CD14-positive monocyte (primary cell): Measurements from ENCODE around the gene DET1. TPM values are rescaled to one million over a fixed set of nuclear protein-coding genes. Genes with fewer than 3 reads are reported as not detected.

Experiments
- DNase-seq, 3 donors: peaks; one replicate each; pipeline ENCODE4 v3.0.0-alpha.2; 2011 to 2022
- H2AFZ ChIP-seq: 2 replicates; pipeline ENCODE4 v1.6.0; 2012; ENCODE audit warnings: mild to moderate bottlenecking, low read depth, low read length, inconsistent platforms; ENCODE audit not compliant: insufficient read depth, poor library complexity, severe bottlenecking
- H3K27ac ChIP-seq, 2 donors: 1 replicate in 1 of 2; 2 replicates in 1 of 2; pipeline ENCODE4 v1.5.1; 2012 to 2013; ENCODE audit warnings: low read length in 2 of 2, control low read depth in 1 of 2, inconsistent platforms in 1 of 2, low read depth in 1 of 2, mild to moderate bottlenecking in 1 of 2
- H3K27me3 ChIP-seq, 2 donors: one replicate each; pipeline versions ENCODE4 v1.6.0 to v1.6.1; 2011 to 2013; ENCODE audit warnings: low read length in 2 of 2; ENCODE audit not compliant: control insufficient read depth in 2 of 2, insufficient read depth in 2 of 2
- H3K36me3 ChIP-seq, 2 donors: replicated peaks in 1 of 2; 1 replicate in 1 of 2; 2 replicates in 1 of 2; pipeline versions ENCODE4 v1.5.1 to v1.6.1; 2012 to 2013; ENCODE audit warnings: low read length in 2 of 2, control low read depth in 1 of 2, inconsistent platforms in 1 of 2, mild to moderate bottlenecking in 1 of 2; ENCODE audit not compliant: insufficient read depth in 2 of 2, control insufficient read depth in 1 of 2
- H3K4me1 ChIP-seq, 2 donors: 1 replicate in 1 of 2; 2 replicates in 1 of 2; pipeline versions ENCODE4 v1.5.1 to v1.6.1; 2012 to 2013; ENCODE audit warnings: low read length in 2 of 2, control low read depth in 1 of 2, inconsistent platforms in 1 of 2, mild to moderate bottlenecking in 1 of 2, moderate library complexity in 1 of 2; ENCODE audit not compliant: insufficient read depth in 2 of 2, control insufficient read depth in 1 of 2
- H3K4me2 ChIP-seq: replicated peaks from 2 replicates; pipeline ENCODE3; 2012; ENCODE audit warnings: low read length, moderate library complexity, mild to moderate bottlenecking; ENCODE audit not compliant: poor library complexity, severe bottlenecking; ENCODE audit errors: extremely low read depth
- H3K4me3 ChIP-seq, 3 experiments: fragments of 200-600 bp in 1 of 3; sonication (generic) in 1 of 3; replicated peaks in 1 of 3; 1 replicate in 2 of 3; 2 replicates in 1 of 3; pipeline ENCODE4 v1.5.1; 2011 to 2013; ENCODE audit warnings: low read length in 3 of 3, mild to moderate bottlenecking in 3 of 3, control low read depth in 2 of 3, low read depth in 2 of 3, inconsistent platforms in 1 of 3, moderate library complexity in 1 of 3
- H3K79me2 ChIP-seq: 2 replicates; pipeline ENCODE4 v1.6.0; 2012; ENCODE audit warnings: mild to moderate bottlenecking, control low read depth, inconsistent platforms, low read length, moderate library complexity; ENCODE audit not compliant: insufficient read depth
- H3K9ac ChIP-seq: 2 replicates; pipeline ENCODE4 v1.6.0; 2017; ENCODE audit warnings: low read length, mild to moderate bottlenecking; ENCODE audit not compliant: insufficient read depth, poor library complexity, severe bottlenecking
- H3K9me3 ChIP-seq, 2 donors: replicated peaks in 1 of 2; 1 replicate in 1 of 2; 2 replicates in 1 of 2; pipeline versions ENCODE4 v1.5.1 to v1.6.1; 2012 to 2013; ENCODE audit warnings: low read length in 2 of 2, control low read depth in 1 of 2; ENCODE audit not compliant: control insufficient read depth in 1 of 2, insufficient read depth in 1 of 2
- H4K20me1 ChIP-seq: 2 replicates; pipeline ENCODE4 v1.6.0; 2012; ENCODE audit warnings: mild to moderate bottlenecking, low read length, control low read depth, moderate library complexity; ENCODE audit not compliant: insufficient read depth
- H3K27ac Mint-ChIP-seq, 7 donors: one replicate each; pipeline ENCODE4 v1.8.0; 2020; ENCODE audit warnings: mild to moderate bottlenecking in 7 of 7, mixed read lengths in 7 of 7, moderate library complexity in 6 of 7, inconsistent platforms in 2 of 7
- H3K27me3 Mint-ChIP-seq, 3 donors: one replicate each; pipeline ENCODE4 v1.8.0; 2021 to 2022; ENCODE audit warnings: low read depth in 3 of 3, mild to moderate bottlenecking in 3 of 3, mixed read lengths in 3 of 3, moderate library complexity in 3 of 3, inconsistent platforms in 1 of 3
- H3K36me3 Mint-ChIP-seq, 2 donors: one replicate each; pipeline ENCODE4 v1.8.0; 2020; ENCODE audit warnings: mixed read lengths in 2 of 2, inconsistent platforms in 1 of 2, mild to moderate bottlenecking in 1 of 2
- H3K4me1 Mint-ChIP-seq: one replicate; pipeline ENCODE4 v1.8.0; 2020; ENCODE audit warnings: mild to moderate bottlenecking, mixed read lengths
- H3K4me3 Mint-ChIP-seq, 2 donors: one replicate each; pipeline ENCODE4 v1.8.0; 2020; ENCODE audit warnings: mild to moderate bottlenecking in 2 of 2, mixed read lengths in 2 of 2, moderate library complexity in 1 of 2
- H3K9me3 Mint-ChIP-seq, 7 donors: one replicate each; pipeline ENCODE4 v1.8.0; 2020 to 2022; ENCODE audit warnings: mixed read lengths in 7 of 7, mild to moderate bottlenecking in 6 of 7, moderate library complexity in 6 of 7, inconsistent platforms in 2 of 7
- CTCF ChIP-seq: fragments of 200-600 bp; IDR thresholded peaks from one replicate; pipeline ENCODE4 v1.8.0; 2022; ENCODE audit warnings: antibody characterized with exemption, mild to moderate bottlenecking
- WGBS: methylation state at CpG from one replicate; pipeline ENCODE4 v1.1.5; 2013; ENCODE audit warnings: missing lambda C conversion rate; ENCODE audit not compliant: insufficient coverage; 5-methylcytosine and 5-hydroxymethylcytosine counted together
- intact Hi-C, 2 donors: fragments of 100-400 bp; cut with micrococcal nuclease; formaldehyde crosslinking; loops; one replicate each; pipeline versions ENCODE4 v1.15.0 to v1.15.1; 2023
- polyA plus RNA-seq, 3 donors: library from polyadenylated mRNA; depleted of rRNA in 1 of 3; unstranded in 2 of 3; stranded (reverse) in 1 of 3; fragments of 300-500 nt in 2 of 3; fragments of >200 nt in 1 of 3; fragmentation: Illumina TruSeq in 2 of 3; gene quantifications; 1 replicate in 2 of 3; 2 replicates in 1 of 3; pipeline ENCODE4 v1.2.3, GENCODE V29; 2012 to 2021

Gene DET1
- polyA plus RNA-seq, 3 donors, result 0.88 to 3.4 (median 1.8) TPM

DNA sequence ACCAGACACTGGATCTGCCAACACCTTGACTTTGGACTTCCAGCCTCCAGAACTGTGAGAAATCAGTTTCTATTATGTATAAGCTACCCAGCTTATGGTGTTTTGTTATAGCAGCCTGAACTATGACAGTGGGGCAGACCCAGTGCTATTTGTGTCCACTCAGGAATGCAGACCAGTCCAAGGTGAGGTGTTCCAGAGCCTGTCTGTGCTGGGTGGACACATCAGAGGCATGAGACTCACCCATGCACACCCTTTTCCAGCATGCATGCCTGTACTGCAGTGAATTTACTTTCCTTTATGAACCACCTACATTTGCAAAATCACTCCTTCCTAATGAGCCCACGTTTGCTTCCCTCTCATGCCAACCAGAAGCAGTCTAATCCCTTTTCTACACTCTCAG is 27.6 kb upstream of the DET1 start:
- H4K20me1 ChIP-seq, result no peaks in the 10 kb centered on the region
- H3K27me3 ChIP-seq, result no peaks in the 10 kb centered on the region
- H3K4me2 ChIP-seq, result no peak overlapping the region
- H3K4me1 ChIP-seq, result no peaks in the 10 kb centered on the region
- no peak overlapping the region for H3K27ac ChIP-seq
- intact Hi-C loops, result no loop called here
- H2AFZ ChIP-seq, result no peak overlapping the region
- Mint-ChIP-seq H3K27ac (peak overlapping the region in 1 of 7 donors; percentile 13), H3K9me3 (no peaks in the 10 kb centered on the region), H3K27me3 (peaks cover 3 to 6% (median 4%) of the 10 kb centered on the region in 3 donors), H3K36me3 (no peaks in the 10 kb centered on the region), H3K4me3 (no peak overlapping the region), H3K4me1 (no peaks in the 10 kb centered on the region)
- H3K4me3 ChIP-seq, result no peak overlapping the region
- TF ChIP-seq CTCF, result no peak
- WGBS, result 71% methylated on average over 1 of the region's 1 CpG
- no peaks in the 10 kb centered on the region for H3K79me2 ChIP-seq
- DNase-seq, result no peak
- H3K9me3 ChIP-seq, result no peaks in the 10 kb centered on the region
- H3K9ac ChIP-seq, result no peak overlapping the region
- H3K36me3 ChIP-seq, result no peaks in the 10 kb centered on the region

DNA sequence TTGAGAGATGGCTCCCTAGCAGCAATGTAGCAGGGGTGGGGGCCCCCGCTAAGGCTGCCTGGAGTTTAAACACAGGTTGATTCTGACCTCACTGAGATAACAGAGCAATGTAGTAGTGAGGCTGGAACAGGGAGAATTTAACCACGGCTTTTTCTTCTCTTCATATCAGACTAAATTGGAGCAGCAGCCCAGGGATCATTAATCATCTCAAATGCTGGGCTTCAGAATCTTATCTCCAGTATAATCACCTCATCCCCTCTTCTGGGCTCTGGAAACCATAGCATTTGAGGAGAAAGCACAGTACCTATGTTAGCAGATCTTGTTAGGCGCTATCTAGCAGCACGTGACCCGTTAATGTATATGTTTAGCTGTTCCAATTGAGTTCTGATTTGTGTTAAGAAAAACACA is 25.4 kb upstream of the DET1 start:
- no CpG with 5 or more reads among the region's 5 CpGs for WGBS
- H3K27me3 ChIP-seq, result no peaks in the 10 kb centered on the region
- H3K4me1 ChIP-seq, result no peaks in the 10 kb centered on the region
- H3K27ac ChIP-seq, result no peak overlapping the region
- no peak overlapping the region for H3K4me3 ChIP-seq
- Mint-ChIP-seq H3K27ac (no peak overlapping the region), H3K27me3 (peaks cover 4 to 7% (median 5%) of the 10 kb centered on the region in 3 donors), H3K36me3 (no peaks in the 10 kb centered on the region), H3K9me3 (no peaks in the 10 kb centered on the region), H3K4me3 (no peak overlapping the region), H3K4me1 (no peaks in the 10 kb centered on the region)
- intact Hi-C loops, result no loop called here
- no peak for DNase-seq
- no peaks in the 10 kb centered on the region for H3K79me2 ChIP-seq
- no peak overlapping the region for H2AFZ ChIP-seq
- H4K20me1 ChIP-seq, result no peaks in the 10 kb centered on the region
- H3K9me3 ChIP-seq, result no peaks in the 10 kb centered on the region
- no peaks in the 10 kb centered on the region for H3K36me3 ChIP-seq
- TF ChIP-seq CTCF, result no peak
- no peak overlapping the region for H3K9ac ChIP-seq
- H3K4me2 ChIP-seq, result no peak overlapping the region
